RWPE2 (cell line): ENCODE data around the gene CTAGE9.
"Not testable (repeated sequence)": the region's sequence is repeated elsewhere in the genome, so short reads cannot be mapped to it uniquely, and the experiment has no call there.

Source experiments
- ATAC-seq: fragments of 200-7000 bp; cut with Tn5 transposase; 3 replicates; pipeline ENCODE4 v1.9.1; 2021; ENCODE audit warnings: low read depth
- DNase-seq: peaks from one replicate; pipeline ENCODE4 v3.0.0-alpha.2; 2020; ENCODE audit warnings: low spot score
- H3K27ac ChIP-seq: fragments of 450-650 bp; 2 replicates; pipeline ENCODE4 v1.5.1; 2017; ENCODE audit warnings: mild to moderate bottlenecking; ENCODE audit not compliant: poor library complexity, severe bottlenecking
- H3K27me3 ChIP-seq: fragments of 250-450 bp; sonication (Bioruptor Pico); 2 replicates; pipeline ENCODE4 v1.5.1; 2021; ENCODE audit warnings: mild to moderate bottlenecking, moderate library complexity; ENCODE audit not compliant: insufficient read depth, poor library complexity, severe bottlenecking
- H3K36me3 ChIP-seq: fragments of 250-450 bp; sonication (Bioruptor Pico); 2 replicates; pipeline ENCODE4 v1.5.1; 2020; ENCODE audit warnings: low read depth, mild to moderate bottlenecking, moderate library complexity
- H3K4me1 ChIP-seq: fragments of 250-450 bp; sonication (Bioruptor Pico); 2 replicates; pipeline ENCODE4 v1.5.1; 2021; ENCODE audit warnings: mild to moderate bottlenecking, moderate library complexity; ENCODE audit not compliant: insufficient read depth, poor library complexity, severe bottlenecking
- H3K4me3 ChIP-seq: fragments of 250-450 bp; sonication (Bioruptor Pico); 2 replicates; pipeline ENCODE4 v1.5.1; 2021; ENCODE audit warnings: mild to moderate bottlenecking, moderate library complexity; ENCODE audit not compliant: severe bottlenecking
- H3K9me3 ChIP-seq: fragments of 250-450 bp; sonication (Bioruptor Pico); 2 replicates; pipeline ENCODE4 v1.5.1; 2021; ENCODE audit warnings: mild to moderate bottlenecking, moderate library complexity; ENCODE audit not compliant: severe bottlenecking
- CTCF ChIP-seq: fragments of 450-650 bp; IDR thresholded peaks from one replicate; pipeline ENCODE4 v1.5.1; 2017; ENCODE audit warnings: mild to moderate bottlenecking, moderate library complexity; ENCODE audit not compliant: poor library complexity, severe bottlenecking

CTAGE9 gene

GRCh38 chr6:131754088-131754487 is 43.3 kb upstream of the CTAGE9 start:
- no peaks in the 10 kb centered on the region for H3K27me3 ChIP-seq
- TF ChIP-seq CTCF: no peak
- H3K36me3 ChIP-seq: no peaks in the 10 kb centered on the region
- no peaks in the 10 kb centered on the region for H3K9me3 ChIP-seq
- no peak overlapping the region for H3K4me3 ChIP-seq
- DNase-seq (no peak), ATAC-seq (no peak)
- no peaks in the 10 kb centered on the region for H3K4me1 ChIP-seq
- H3K27ac ChIP-seq: no peak overlapping the region

- not testable (repeated sequence) for ATAC-seq, H3K27me3 ChIP-seq, DNase-seq, H3K4me1 ChIP-seq, H3K9me3 ChIP-seq, H3K4me3 ChIP-seq, H3K36me3 ChIP-seq, H3K27ac ChIP-seq
Measured at GRCh38 chr6:131751012-131751715, 40.3 kb upstream of the CTAGE9 start.

- no peak overlapping the region for H3K27ac ChIP-seq
- no peak overlapping the region for H3K4me3 ChIP-seq
- TF ChIP-seq CTCF: no peak
- H3K4me1 ChIP-seq: no peaks in the 10 kb centered on the region
- no peak for ATAC-seq
- H3K9me3 ChIP-seq: no peaks in the 10 kb centered on the region
- H3K27me3 ChIP-seq: no peaks in the 10 kb centered on the region
- no peaks in the 10 kb centered on the region for H3K36me3 ChIP-seq
- no peak for DNase-seq
Measured at GRCh38 chr6:131749023-131749422, 38.2 kb upstream of the CTAGE9 start.

GRCh38 chr6:131747821-131748353 is 37.1 kb upstream of the CTAGE9 start:
- no peak overlapping the region for H3K4me3 ChIP-seq
- H3K9me3 ChIP-seq: no peaks in the 10 kb centered on the region
- H3K36me3 ChIP-seq: no peaks in the 10 kb centered on the region
- no peak for TF ChIP-seq CTCF
- DNase-seq: no peak
- H3K27ac ChIP-seq: no peak overlapping the region
- H3K4me1 ChIP-seq: no peaks in the 10 kb centered on the region
- ATAC-seq: no peak
- no peaks in the 10 kb centered on the region for H3K27me3 ChIP-seq

GRCh38 chr6:131745476-131745875 is 34.7 kb upstream of the CTAGE9 start:
- ATAC-seq: no peak
- no peak for TF ChIP-seq CTCF
- Histone ChIP-seq H3K4me1 (no peaks in the 10 kb centered on the region), H3K27me3 (no peaks in the 10 kb centered on the region), H3K9me3 (no peaks in the 10 kb centered on the region), H3K4me3 (no peak overlapping the region), H3K36me3 (no peaks in the 10 kb centered on the region), H3K27ac (no peak overlapping the region)
- DNase-seq: no peak
